Panc1 (cell line): ENCODE data around the gene KCNJ9. TPM values are rescaled to one million over a fixed set of nuclear protein-coding genes. Genes with fewer than 3 reads are reported as not detected.

ENCODE experiments used
- ATAC-seq: fragments of 200-7000 bp; cut with Tn5 transposase; 2 replicates; pipeline ENCODE4 v1.9.1; 2020; ENCODE audit warnings: mild to moderate bottlenecking, moderate library complexity
- BruUV-seq: library from RNA; stranded (reverse); fragments of 400-500 nt; replicated peaks from 2 replicates; lab custom pipeline; 2021; lab: Mats Ljungman, UMichigan
- CTCF ChIA-PET: fragments of 300-600 bp; sonication (Branson Sonifier 250); formaldehyde crosslinking; loops from one replicate; lab custom pipeline; 2022; ENCODE audit warnings: antibody characterized with exemption; lab: Charles Lee
- POLR2A ChIA-PET: fragments of 300-600 bp; sonication (Branson Sonifier 250); formaldehyde crosslinking; loops from one replicate; lab custom pipeline; 2022; ENCODE audit warnings: antibody characterized with exemption; lab: Charles Lee
- DNase-seq: peaks from one replicate; pipeline ENCODE4 v3.0.0-alpha.2; 2010; ENCODE audit warnings: low read depth, low spot score
- H3K27ac ChIP-seq: 2 replicates; pipeline ENCODE4 v1.5.1; 2011; ENCODE audit warnings: mild to moderate bottlenecking, low read length, inconsistent platforms
- H3K27me3 ChIP-seq: fragments of 200-500 bp; sonication (Bioruptor generic); 2 replicates; pipeline ENCODE4 v1.6.0; 2014; ENCODE audit warnings: low read length, inconsistent platforms; ENCODE audit not compliant: control insufficient read depth, insufficient read depth
- H3K36me3 ChIP-seq: fragments of 200-500 bp; sonication (Bioruptor generic); 2 replicates; pipeline ENCODE4 v1.5.1; 2014; ENCODE audit warnings: inconsistent platforms, mild to moderate bottlenecking, low read length, moderate library complexity; ENCODE audit not compliant: control insufficient read depth, insufficient read depth
- H3K4me1 ChIP-seq: 2 replicates; pipeline ENCODE4 v1.5.1; 2011; ENCODE audit warnings: inconsistent platforms, mild to moderate bottlenecking, low read length, moderate library complexity; ENCODE audit not compliant: control insufficient read depth, insufficient read depth
- H3K4me3 ChIP-seq, 2 experiments: 2 replicates each; pipeline ENCODE4 v1.5.1; 2011 to 2012; ENCODE audit warnings: low read depth in 2 of 2, low read length in 2 of 2, mild to moderate bottlenecking in 2 of 2, inconsistent platforms in 1 of 2, moderate library complexity in 1 of 2
- H3K9me3 ChIP-seq: fragments of 200-500 bp; sonication (Bioruptor generic); 2 replicates; pipeline ENCODE4 v1.5.1; 2014; ENCODE audit warnings: low read depth, mild to moderate bottlenecking, inconsistent platforms, low read length, moderate library complexity; ENCODE audit not compliant: control insufficient read depth, insufficient read depth
- CTCF ChIP-seq: fragments of 450-650 bp; IDR thresholded peaks from 2 replicates; pipeline ENCODE4 v1.5.1; 2017; ENCODE audit warnings: mild to moderate bottlenecking
- POLR2AphosphoS5 ChIP-seq: IDR thresholded peaks from 2 replicates; pipeline ENCODE4 v1.6.1; 2012; ENCODE audit warnings: mild to moderate bottlenecking, low read depth, low read length, moderate library complexity
- REST ChIP-seq, 2 experiments: IDR thresholded peaks; 2 replicates each; pipeline ENCODE4 v1.6.1; 2011 to 2012; ENCODE audit warnings: low read depth in 2 of 2, control low read depth in 1 of 2, low read length in 1 of 2, mild to moderate bottlenecking in 1 of 2, moderate library complexity in 1 of 2; ENCODE audit not compliant: insufficient read depth in 1 of 2
- SIN3A ChIP-seq: IDR thresholded peaks from 2 replicates; pipeline ENCODE4 v1.6.1; 2012; ENCODE audit warnings: low read depth, mild to moderate bottlenecking, low read length, moderate library complexity, borderline replicate concordance; ENCODE audit not compliant: insufficient read depth
- TCF7L2 ChIP-seq: IDR thresholded peaks from 2 replicates; pipeline ENCODE4 v1.6.1; 2011; ENCODE audit warnings: mild to moderate bottlenecking, low read depth, low read length, inconsistent platforms
- in situ Hi-C: cut with HindIII; loops from 2 replicates; pipeline ENCODE4 v1.10.0; 2016; ENCODE audit warnings: low sequenced_read_pairs, low pct_unique_long_range_greater_than_20kb
- intact Hi-C: fragments of 100-400 bp; cut with micrococcal nuclease; formaldehyde crosslinking; loops from one replicate; pipeline ENCODE4 v1.10.0; 2022; ENCODE audit not compliant: unreplicated experiment
- total RNA-seq: library from RNA; stranded (reverse); gene quantifications from one replicate; pipeline ENCODE4 v1.2.1, GENCODE V29; 2021; ENCODE audit not compliant: unreplicated experiment

KCNJ9 gene
- total RNA-seq, 1 experiment from 2014 or later, result not detected

DNA sequence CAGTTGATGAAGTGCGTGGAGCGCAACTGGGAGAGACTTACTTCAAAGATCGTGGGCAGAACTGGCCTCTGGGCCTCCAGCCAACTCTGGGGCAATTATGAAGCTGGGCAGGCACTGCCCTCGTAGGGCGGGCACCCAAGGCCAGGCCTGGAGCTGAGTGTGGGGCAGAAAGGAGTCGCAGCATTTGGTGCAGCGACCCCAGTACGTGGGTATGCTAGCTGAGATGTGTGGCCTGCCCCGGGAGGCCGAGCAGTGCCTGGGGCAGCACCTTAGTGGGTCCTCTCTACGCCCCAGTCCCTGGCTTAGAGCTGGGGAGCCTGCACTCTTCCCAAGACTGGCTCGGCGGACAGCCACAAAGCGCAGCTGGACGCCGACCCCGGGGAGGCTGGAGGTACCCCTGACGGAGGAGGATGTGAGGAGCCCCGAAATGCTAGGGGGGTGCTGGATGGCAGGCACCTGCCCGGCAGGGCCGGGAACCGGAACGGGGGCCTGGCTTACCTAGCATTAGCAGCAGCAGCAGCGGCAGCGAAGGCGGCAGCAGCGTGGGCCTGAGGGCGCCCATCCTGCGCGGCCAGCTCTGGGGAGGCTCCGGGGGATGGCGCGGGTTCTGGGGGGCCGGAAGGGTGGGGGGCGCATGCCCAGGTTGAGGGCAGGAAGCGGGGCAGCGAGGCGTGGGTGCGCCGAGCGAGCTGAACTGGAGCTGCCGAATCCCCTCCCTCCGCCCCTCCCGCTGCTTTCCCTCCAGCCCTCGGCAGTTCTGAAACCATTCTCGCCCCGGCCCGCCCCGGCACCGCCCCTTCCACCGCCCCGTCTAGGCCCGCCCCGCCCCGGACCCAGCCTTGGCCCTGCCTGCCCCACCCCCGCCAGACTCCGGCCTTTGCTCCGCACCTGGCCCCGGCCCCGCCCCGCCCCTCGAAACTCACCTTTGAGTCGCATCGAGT, 16.8 kb downstream of the KCNJ9 start, which contains the start of gene IGSF8:
Gene IGSF8 (minus strand): TSS at position 709 of the 941 bp plus-strand sequence. CDS start 147 bp downstream, at position 562.
- in situ Hi-C loops (no loop called here), intact Hi-C loops (no loop called here)
- ATAC-seq, result peak; percentile 75

GRCh38 chr1:160098852-160099561, 17.7 kb downstream of the KCNJ9 start:
- H3K9me3 ChIP-seq, result no peaks in the 10 kb centered on the region
- in situ Hi-C loops (no loop called here), intact Hi-C loops (no loop called here)
- CTCF ChIA-PET, result no interaction called here
- H3K36me3 ChIP-seq, result no peaks in the 10 kb centered on the region; the same call in 1 of the 2 replicates
- POLR2A ChIA-PET, result no interaction called here
- H3K4me1 ChIP-seq, result peaks cover 3% of the 10 kb centered on the region; the same call in 1 of the 2 replicates
- no peak for TF ChIP-seq TCF7L2
- TF ChIP-seq POLR2AphosphoS5, result no peak
- no peak for TF ChIP-seq REST (IDR thresholded peaks at IDR 0.05; ENCODE audit: insufficient read depth in 1 of 2, low read depth in 2 of 2, low read length in 1 of 2)
- TF ChIP-seq CTCF, result no peak
- TF ChIP-seq SIN3A, result no peak
- H3K27ac ChIP-seq, result peak overlapping the region; percentile 77
- ATAC-seq (peak; percentile 92), DNase-seq (no peak)
- no peaks in the 10 kb centered on the region for H3K27me3 ChIP-seq
- H3K4me3 ChIP-seq, result peak overlapping the region; percentile 39 to 84
- no TSS peak for BruUV-seq

More for the DNA sequence above, 16.8 kb downstream of the KCNJ9 start, which contains the start of gene IGSF8:
- H3K4me3 ChIP-seq, result peak within 1 kb of the TSS; percentile 60 to 84
- TF ChIP-seq REST (IDR thresholded peaks at IDR 0.05; ENCODE audit: insufficient read depth in 1 of 2, low read depth in 2 of 2, low read length in 1 of 2) (no peak), SIN3A (0 out of 2 replicates have a peak, but pooled peaks have one; percentile 21), POLR2AphosphoS5 (no peak)
- H3K27me3 ChIP-seq, result no peaks in the 10 kb centered on the region
- POLR2A ChIA-PET, result no interaction called here
- H3K27ac ChIP-seq, result peak within 1 kb of the TSS; percentile 77
- DNase-seq, result no peak
- BruUV-seq, result no TSS peak
- peaks cover 3% of the 10 kb centered on the region; the same call in 1 of the 2 replicates for H3K4me1 ChIP-seq
- H3K9me3 ChIP-seq, result no peaks in the 10 kb centered on the region
- no peaks in the 10 kb centered on the region; the same call in 1 of the 2 replicates for H3K36me3 ChIP-seq
- CTCF ChIA-PET, result no interaction called here
